Memory B cell (primary cell): ENCODE measurements around the gene TRPC6.

Experiments used
- ATAC-seq: fragments of 150-1000 bp; cut with Tn5 transposase; 2 replicates; pipeline ENCODE4 v1.10.0; 2021; ENCODE audit warnings: low read depth, mild to moderate bottlenecking, moderate library complexity
- DNase-seq, 2 donors: peaks; one replicate each; pipeline ENCODE4 v3.0.0; 2022; ENCODE audit warnings: low spot score in 2 of 2
- H3K27ac Mint-ChIP-seq: one replicate; pipeline ENCODE4 v1.8.0; 2022; ENCODE audit warnings: mild to moderate bottlenecking, moderate library complexity, mixed read lengths
- H3K27me3 Mint-ChIP-seq: one replicate; pipeline ENCODE4 v1.8.0; 2022; ENCODE audit warnings: mixed read lengths
- H3K36me3 Mint-ChIP-seq: one replicate; pipeline ENCODE4 v1.8.0; 2022; ENCODE audit warnings: mild to moderate bottlenecking, mixed read lengths
- H3K4me1 Mint-ChIP-seq: one replicate; pipeline ENCODE4 v1.8.0; 2022; ENCODE audit warnings: mixed read lengths
- H3K4me3 Mint-ChIP-seq: one replicate; pipeline ENCODE4 v1.8.0; 2022; ENCODE audit warnings: mild to moderate bottlenecking, moderate library complexity, mixed read lengths
- H3K9me3 Mint-ChIP-seq: one replicate; pipeline ENCODE4 v1.8.0; 2022; ENCODE audit warnings: mixed read lengths

TRPC6 gene

DNA sequence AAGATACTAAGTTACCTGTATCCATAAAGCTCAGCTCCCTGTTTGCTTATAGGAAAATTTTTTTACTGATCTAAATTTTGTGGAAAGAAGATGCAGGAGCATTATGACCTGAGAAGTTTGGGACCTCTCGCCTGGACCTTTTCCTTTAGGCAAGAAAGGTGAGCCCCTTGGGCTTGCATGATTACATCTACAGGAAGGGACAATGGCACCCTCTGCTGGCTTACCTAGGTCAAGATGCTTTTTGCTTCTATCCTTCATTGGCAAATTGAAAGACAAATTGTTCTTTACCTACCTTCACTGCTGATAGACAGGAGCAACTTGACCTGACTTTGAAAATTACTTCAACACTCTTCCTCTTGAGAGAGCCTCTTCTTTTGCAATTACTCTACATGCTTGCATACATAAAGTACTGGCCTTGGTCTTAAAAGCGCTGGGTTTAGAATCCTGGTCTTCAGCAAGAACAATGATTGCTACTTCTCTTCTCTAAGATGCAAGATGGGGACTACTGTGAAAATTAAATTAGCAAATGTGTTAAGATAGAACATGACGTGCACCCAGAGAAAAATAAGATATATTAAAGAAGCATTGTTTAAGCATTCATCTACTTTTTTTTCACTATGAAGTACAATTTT is 147.2 kb downstream of the TRPC6 start:
- peaks cover 6% of the 10 kb centered on the region for H3K27me3 Mint-ChIP-seq
- no peak overlapping the region for H3K4me3 Mint-ChIP-seq
- H3K4me1 Mint-ChIP-seq: peaks cover 2% of the 10 kb centered on the region
- no peaks in the 10 kb centered on the region for H3K36me3 Mint-ChIP-seq
- peaks cover 2% of the 10 kb centered on the region for H3K9me3 Mint-ChIP-seq
- ATAC-seq (no peak), DNase-seq (no peak)
- no peak overlapping the region for H3K27ac Mint-ChIP-seq

DNA sequence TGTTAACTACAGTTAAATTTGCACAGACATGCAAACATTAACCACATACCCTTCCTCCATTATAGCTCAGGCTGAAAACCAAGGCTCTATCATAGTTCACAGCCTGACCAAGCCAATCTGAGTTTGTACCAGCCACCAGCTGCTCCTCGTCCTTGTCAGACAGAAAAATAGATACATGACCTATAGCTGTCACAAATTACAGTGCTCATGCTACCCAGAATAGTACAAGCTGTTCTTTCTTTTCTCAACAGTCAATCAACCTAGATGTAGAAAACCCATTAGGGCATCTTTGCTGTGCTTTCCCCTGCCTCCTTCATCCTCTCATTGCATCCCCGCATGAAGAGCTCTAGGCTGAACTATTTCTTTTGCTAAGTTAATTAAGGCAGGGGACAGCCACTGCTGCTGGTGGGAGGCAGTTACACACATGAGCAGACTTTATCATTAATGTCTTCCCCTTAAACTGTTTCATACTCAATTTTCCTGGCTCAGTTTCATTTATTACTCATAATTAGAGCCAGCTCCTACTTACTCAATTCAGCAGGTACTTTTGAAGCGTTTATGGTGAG is 148.3 kb downstream of the TRPC6 start:
- H3K4me3 Mint-ChIP-seq: no peak overlapping the region
- DNase-seq (no peak), ATAC-seq (no peak)
- H3K27ac Mint-ChIP-seq: no peak overlapping the region
- H3K27me3 Mint-ChIP-seq: peaks cover 8% of the 10 kb centered on the region
- peaks cover 2% of the 10 kb centered on the region for H3K4me1 Mint-ChIP-seq
- peaks cover 2% of the 10 kb centered on the region for H3K9me3 Mint-ChIP-seq
- H3K36me3 Mint-ChIP-seq: no peaks in the 10 kb centered on the region

DNA sequence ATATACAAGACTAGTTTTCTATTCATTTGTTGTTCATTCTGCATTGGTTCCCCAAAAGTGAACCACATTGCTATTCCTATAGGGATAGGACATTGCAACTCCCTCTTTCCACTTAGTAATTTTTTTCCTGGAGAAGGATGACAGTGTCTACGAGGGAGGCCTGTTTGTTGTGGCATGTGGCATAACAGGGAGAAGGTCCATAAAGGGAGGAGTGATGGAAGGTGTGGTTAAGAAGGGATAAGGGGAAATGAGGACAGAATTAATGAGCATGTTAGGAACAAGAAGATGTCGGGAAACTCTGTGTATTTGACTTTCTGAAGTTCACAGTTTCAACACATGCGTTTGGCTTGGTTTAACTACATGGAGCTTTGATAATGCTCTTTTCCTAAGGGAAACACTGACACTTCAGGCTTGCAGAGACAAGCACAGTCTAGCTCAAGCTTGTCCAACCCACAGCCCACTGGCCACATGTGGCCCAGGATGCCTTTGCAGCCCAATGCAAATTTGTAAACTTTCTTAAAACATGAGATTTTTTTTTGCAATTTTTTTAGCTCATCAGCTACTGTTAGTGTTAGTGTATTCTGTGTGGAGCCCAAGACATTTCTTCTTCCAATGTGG is 149.7 kb downstream of the TRPC6 start:
- DNase-seq: no peak
- Mint-ChIP-seq H3K36me3 (no peaks in the 10 kb centered on the region), H3K9me3 (peaks cover 1% of the 10 kb centered on the region), H3K4me1 (peaks cover 2% of the 10 kb centered on the region), H3K27me3 (peaks cover 8% of the 10 kb centered on the region), H3K4me3 (no peak overlapping the region), H3K27ac (no peak overlapping the region)
- no peak for ATAC-seq

GRCh38 chr11:101433151-101433550 is 150.7 kb downstream of the TRPC6 start:
- Mint-ChIP-seq H3K9me3 (peaks cover 7% of the 10 kb centered on the region), H3K27ac (no peak overlapping the region), H3K4me1 (peaks cover 2% of the 10 kb centered on the region)

GRCh38 chr11:101429703-101430540 is 153.9 kb downstream of the TRPC6 start:
- H3K4me1 Mint-ChIP-seq: peaks cover 2% of the 10 kb centered on the region
- H3K27ac Mint-ChIP-seq: no peak overlapping the region
- no peak for DNase-seq

More at GRCh38 chr11:101433151-101433550, 150.7 kb downstream of the TRPC6 start:
- Mint-ChIP-seq H3K27me3 (peaks cover 8% of the 10 kb centered on the region), H3K4me3 (no peak overlapping the region), H3K36me3 (peaks cover 3% of the 10 kb centered on the region)
- no peak for DNase-seq
- ATAC-seq: no peak

GRCh38 chr11:101428918-101429317 is 154.9 kb downstream of the TRPC6 start:
- ATAC-seq (no peak), DNase-seq (no peak)
- Mint-ChIP-seq H3K9me3 (peaks cover 11% of the 10 kb centered on the region), H3K27ac (no peak overlapping the region), H3K36me3 (peaks cover 5% of the 10 kb centered on the region), H3K4me1 (peaks cover 2% of the 10 kb centered on the region), H3K27me3 (peaks cover 6% of the 10 kb centered on the region), H3K4me3 (no peak overlapping the region)

More at GRCh38 chr11:101429703-101430540, 153.9 kb downstream of the TRPC6 start:
- Mint-ChIP-seq H3K4me3 (no peak overlapping the region), H3K36me3 (peaks cover 5% of the 10 kb centered on the region), H3K9me3 (peaks cover 11% of the 10 kb centered on the region), H3K27me3 (peaks cover 8% of the 10 kb centered on the region)
- ATAC-seq: no peak

DNA sequence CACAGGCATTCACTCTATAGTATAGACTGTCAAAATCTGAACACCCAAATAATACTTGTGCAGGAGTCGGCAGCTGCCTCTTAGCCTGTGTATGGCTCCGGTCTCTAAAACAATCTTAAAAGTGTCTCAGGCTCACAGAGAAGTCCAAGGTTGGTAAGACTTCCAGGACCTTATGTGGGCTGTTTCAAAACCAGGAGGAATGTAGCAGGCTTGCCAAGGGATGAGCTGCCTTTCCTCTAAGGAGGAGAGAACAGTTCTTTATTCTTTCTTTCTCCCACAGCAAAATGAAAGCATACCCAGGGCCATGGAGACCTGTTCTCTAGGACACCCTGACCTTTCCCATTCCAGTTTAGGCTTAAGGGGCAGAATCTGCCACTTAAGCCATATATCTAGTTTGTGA is 176.5 kb downstream of the TRPC6 start:
- no peak overlapping the region for H3K4me3 Mint-ChIP-seq
- DNase-seq: no peak
- H3K36me3 Mint-ChIP-seq: no peaks in the 10 kb centered on the region
- H3K9me3 Mint-ChIP-seq: no peaks in the 10 kb centered on the region
- H3K4me1 Mint-ChIP-seq: no peaks in the 10 kb centered on the region
- no peak overlapping the region for H3K27ac Mint-ChIP-seq
- no peak for ATAC-seq
- H3K27me3 Mint-ChIP-seq: peaks cover 2% of the 10 kb centered on the region
